ENCODE results near the gene RPRD1B. TPM values are rescaled to one million over a fixed set of nuclear protein-coding genes. Genes with fewer than 3 reads are reported as not detected.

RPRD1B gene
- total and polyA plus RNA-seq, 2 of the 13 experiments (the other 11 are each of a cell fraction or from before 2014, with no cell fraction given) = 31.1 to 41.5 TPM

DNA sequence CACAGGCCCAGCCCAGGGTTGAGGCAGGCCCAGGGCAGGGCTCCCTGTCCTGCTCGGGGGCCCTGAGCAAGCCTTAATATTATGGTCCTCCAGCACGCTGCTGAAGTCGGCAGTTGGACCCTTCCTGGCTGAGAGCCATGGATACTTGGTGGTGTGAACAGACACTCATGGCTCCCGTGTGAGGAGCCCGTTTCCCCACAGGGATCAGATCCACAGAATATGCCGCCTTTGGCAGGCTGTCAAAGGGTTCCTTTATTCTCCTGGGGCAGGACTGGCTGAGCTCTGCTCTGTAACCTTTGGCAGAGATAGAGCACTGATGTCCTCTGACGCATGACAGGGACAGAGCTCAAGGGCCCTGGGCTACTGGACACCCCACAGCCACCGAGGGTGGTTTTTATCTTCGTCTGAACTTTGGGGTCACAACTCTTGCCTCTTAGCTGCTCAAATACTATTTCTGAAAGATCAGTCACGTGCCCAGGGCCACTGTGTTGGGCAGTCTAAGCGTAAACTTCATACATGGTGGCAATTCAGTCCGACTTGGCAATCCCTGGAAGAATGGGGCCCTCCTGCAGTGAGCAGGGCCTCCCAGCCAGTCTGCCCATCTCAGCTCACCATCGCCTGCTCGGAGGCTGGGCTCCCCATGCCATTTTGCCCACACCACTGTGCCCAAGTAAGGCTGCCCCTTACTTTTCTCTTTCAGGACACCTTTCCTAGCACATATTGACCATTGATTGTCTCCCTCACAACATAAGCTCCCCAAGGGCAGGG lies 49.3 kb upstream of the RPRD1B start (continued):
- no peak for TF ChIP-seq ZNF326 (CRISPR knock-in tag; IDR thresholded peaks at IDR 0.05; ENCODE audit: borderline replicate concordance)
- TF ChIP-seq, protein P1, sequence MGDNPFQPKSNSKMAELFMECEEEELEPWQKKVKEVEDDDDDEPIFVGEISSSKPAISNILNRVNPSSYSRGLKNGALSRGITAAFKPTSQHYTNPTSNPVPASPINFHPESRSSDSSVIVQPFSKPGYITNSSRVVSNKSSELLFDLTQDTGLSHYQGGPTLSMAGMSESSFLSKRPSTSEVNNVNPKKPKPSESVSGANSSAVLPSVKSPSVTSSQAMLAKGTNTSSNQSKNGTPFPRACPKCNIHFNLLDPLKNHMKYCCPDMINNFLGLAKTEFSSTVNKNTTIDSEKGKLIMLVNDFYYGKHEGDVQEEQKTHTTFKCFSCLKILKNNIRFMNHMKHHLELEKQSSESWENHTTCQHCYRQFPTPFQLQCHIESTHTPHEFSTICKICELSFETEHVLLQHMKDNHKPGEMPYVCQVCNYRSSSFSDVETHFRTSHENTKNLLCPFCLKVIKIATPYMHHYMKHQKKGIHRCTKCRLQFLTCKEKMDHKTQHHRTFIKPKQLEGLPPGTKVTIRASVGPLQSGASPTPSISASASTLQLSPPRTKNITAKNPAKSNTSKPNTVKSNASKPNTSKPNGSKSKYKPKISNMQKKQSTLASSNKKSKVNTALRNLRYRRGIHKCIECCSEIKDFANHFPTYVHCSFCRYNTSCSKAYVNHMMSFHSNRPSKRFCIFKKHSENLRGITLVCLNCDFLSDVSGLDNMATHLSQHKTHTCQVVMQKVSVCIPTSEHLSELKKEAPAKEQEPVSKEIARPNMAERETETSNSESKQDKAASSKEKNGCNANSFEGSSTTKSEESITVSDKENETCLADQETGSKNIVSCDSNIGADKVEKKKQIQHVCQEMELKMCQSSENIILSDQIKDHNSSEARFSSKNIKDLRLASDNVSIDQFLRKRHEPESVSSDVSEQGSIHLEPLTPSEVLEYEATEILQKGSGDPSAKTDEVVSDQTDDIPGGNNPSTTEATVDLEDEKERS (CRISPR knock-in tag; IDR thresholded peaks at IDR 0.05) = no peak
- TF ChIP-seq, protein P2, sequence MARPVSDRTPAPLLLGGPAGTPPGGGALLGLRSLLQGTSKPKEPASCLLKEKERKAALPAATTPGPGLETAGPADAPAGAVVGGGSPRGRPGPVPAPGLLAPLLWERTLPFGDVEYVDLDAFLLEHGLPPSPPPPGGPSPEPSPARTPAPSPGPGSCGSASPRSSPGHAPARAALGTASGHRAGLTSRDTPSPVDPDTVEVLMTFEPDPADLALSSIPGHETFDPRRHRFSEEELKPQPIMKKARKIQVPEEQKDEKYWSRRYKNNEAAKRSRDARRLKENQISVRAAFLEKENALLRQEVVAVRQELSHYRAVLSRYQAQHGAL (CRISPR knock-in tag; IDR thresholded peaks at IDR 0.05; ENCODE audit: not compliant biosample characterization) = no peak
- peak; percentile 29 for TF ChIP-seq RBM39 (IDR thresholded peaks at IDR 0.05; ENCODE audit: low read depth, low read length, poor library complexity, severe bottlenecking)
- peak; percentile 71 for TF ChIP-seq ZNF205 (CRISPR knock-in tag; IDR thresholded peaks at IDR 0.05)
- no peak for TF ChIP-seq CBX2 (IDR thresholded peaks at IDR 0.05; ENCODE audit: low read depth, low read length)
- no peak for TF ChIP-seq CBX2 (CRISPR knock-in tag; IDR thresholded peaks at IDR 0.05; ENCODE audit: low read depth)
- no peak for TF ChIP-seq PRMT3 (CRISPR knock-in tag; IDR thresholded peaks at IDR 0.05; ENCODE audit: borderline replicate concordance, low read depth)
- no peak for TF ChIP-seq ZBTB3 (CRISPR knock-in tag; IDR thresholded peaks at IDR 0.05; ENCODE audit: borderline replicate concordance, low read depth)
- no peak for TF ChIP-seq DR1 (CRISPR knock-in tag; IDR thresholded peaks at IDR 0.05)
- no peak for TF ChIP-seq TRIM24 (CRISPR knock-in tag; IDR thresholded peaks at IDR 0.05)
- no peak for TF ChIP-seq ZEB1 (IDR thresholded peaks at IDR 0.05; ENCODE audit: insufficient replicate concordance, low read depth)
- no peak for TF ChIP-seq ZNF776 (CRISPR knock-in tag; IDR thresholded peaks at IDR 0.05)
- no peak for TF ChIP-seq ARNT (IDR thresholded peaks at IDR 0.05)
- TF ChIP-seq TBL1XR1 (IDR thresholded peaks at IDR 0.05; ENCODE audit: borderline replicate concordance, low read length, partially characterized antibody) = peak; percentile 38
- TF ChIP-seq, protein P3, sequence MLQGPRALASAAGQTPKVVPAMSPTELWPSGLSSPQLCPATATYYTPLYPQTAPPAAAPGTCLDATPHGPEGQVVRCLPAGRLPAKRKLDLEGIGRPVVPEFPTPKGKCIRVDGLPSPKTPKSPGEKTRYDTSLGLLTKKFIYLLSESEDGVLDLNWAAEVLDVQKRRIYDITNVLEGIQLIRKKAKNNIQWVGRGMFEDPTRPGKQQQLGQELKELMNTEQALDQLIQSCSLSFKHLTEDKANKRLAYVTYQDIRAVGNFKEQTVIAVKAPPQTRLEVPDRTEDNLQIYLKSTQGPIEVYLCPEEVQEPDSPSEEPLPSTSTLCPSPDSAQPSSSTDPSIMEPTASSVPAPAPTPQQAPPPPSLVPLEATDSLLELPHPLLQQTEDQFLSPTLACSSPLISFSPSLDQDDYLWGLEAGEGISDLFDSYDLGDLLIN (CRISPR knock-in tag; IDR thresholded peaks at IDR 0.05; ENCODE audit: borderline replicate concordance) = no peak
- TF ChIP-seq, protein P4, sequence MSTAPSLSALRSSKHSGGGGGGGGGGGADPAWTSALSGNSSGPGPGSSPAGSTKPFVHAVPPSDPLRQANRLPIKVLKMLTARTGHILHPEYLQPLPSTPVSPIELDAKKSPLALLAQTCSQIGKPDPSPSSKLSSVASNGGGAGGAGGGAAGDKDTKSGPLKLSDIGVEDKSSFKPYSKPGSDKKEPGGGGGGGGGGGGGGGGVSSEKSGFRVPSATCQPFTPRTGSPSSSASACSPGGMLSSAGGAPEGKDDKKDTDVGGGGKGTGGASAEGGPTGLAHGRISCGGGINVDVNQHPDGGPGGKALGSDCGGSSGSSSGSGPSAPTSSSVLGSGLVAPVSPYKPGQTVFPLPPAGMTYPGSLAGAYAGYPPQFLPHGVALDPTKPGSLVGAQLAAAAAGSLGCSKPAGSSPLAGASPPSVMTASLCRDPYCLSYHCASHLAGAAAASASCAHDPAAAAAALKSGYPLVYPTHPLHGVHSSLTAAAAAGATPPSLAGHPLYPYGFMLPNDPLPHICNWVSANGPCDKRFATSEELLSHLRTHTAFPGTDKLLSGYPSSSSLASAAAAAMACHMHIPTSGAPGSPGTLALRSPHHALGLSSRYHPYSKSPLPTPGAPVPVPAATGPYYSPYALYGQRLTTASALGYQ (CRISPR knock-in tag; IDR thresholded peaks at IDR 0.05) = peak; percentile 16; the same call in 1 of the 2 replicates
- peak; percentile 63; the same call in 1 of the 2 replicates for TF ChIP-seq ZBTB38 (CRISPR knock-in tag; IDR thresholded peaks at IDR 0.05)
- peak; percentile 70 for TF ChIP-seq IKZF4 (CRISPR knock-in tag; IDR thresholded peaks at IDR 0.05; ENCODE audit: borderline replicate concordance, low read depth, not compliant biosample characterization)
- TF ChIP-seq, protein P5, sequence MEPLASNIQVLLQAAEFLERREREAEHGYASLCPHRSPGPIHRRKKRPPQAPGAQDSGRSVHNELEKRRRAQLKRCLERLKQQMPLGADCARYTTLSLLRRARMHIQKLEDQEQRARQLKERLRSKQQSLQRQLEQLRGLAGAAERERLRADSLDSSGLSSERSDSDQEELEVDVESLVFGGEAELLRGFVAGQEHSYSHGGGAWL (CRISPR knock-in tag; IDR thresholded peaks at IDR 0.05) = no peak
- TF ChIP-seq NR2F1 (CRISPR knock-in tag; IDR thresholded peaks at IDR 0.05) = 0 out of 4 replicates have a peak, but pooled peaks of 1 of the 2 experiments have one; percentile 28
- TF ChIP-seq ZNF644 (CRISPR knock-in tag; IDR thresholded peaks at IDR 0.05; ENCODE audit: low read depth) = peak; percentile 49; the same call in 1 of the 2 replicates
